ENCODE results near the gene FOXB1.

Gene FOXB1

DNA sequence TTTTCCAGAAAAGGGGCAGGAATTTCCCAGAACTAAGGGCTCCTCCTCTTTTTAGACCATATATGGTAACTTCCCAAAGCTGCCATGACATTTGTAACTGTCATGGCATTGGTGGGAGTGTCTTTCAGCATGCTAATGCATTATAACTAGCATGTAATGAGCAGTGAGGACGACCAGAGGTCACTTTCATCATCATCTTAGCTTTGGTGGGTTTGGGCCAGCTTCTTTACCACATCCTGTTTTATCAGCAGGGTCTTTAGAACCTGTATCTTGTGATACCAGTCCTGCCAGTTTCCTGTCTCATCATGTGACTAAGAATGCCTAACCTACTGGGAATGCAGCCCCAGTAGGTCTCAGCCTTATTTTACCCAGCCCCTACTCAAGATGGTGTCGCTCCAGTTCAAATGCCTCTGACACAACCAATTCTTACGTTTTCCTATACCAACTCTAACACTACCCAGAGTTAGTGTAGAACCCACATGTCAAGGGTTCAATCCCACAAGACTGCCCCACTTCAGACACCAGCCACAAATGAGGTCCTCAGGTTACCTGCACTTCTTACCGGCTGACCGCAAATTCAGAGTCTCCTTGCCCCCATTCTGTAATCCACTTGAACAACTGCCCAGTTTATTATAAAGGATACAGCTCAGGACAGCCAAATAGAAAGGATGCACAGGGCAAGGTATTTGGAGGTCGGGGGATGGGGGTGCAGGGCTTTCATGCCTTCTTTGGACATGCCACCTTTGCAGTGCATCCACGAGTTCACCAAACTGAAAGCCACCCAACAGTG lies 17.7 kb downstream of the FOXB1 start:
- no peak for DNase-seq

DNA sequence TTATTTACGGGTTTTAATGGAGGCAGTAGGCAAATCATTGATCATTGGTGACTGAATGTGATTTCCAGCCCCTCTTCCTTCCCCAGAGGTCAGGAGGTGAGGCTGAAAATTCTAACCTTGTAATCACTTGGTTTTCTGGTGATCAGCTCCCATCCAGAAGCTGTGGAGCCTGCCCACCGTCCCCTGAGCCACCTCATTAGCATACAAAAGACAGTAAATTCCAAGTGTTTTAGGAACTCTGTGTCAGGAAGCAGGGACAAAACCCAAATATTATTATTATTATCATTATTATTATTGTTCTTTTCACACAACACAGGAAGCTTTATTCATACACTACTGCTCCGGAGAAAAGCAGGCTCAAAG lies 18.2 kb downstream of the FOXB1 start:
- no peak for DNase-seq

DNA sequence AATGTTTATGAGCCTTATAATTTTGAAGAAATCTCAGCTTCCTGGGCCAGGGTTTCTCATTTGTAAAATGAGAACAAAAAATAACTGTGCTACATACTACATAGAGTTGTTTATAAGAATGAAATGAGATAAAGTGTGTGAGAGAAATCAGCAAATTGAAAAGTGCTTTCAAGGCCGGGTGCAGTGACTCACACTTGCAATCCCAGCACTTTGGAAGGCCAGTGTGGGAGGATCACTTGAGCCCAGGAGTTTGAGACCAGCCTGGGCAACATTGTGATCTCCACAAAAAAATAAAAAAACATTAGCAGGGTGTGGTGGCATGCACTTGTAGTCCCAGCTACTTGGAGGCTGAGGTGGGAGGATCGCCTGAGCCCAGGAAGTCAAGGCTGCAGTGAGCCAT lies 22.4 kb downstream of the FOXB1 start:
- no peak for DNase-seq

DNA sequence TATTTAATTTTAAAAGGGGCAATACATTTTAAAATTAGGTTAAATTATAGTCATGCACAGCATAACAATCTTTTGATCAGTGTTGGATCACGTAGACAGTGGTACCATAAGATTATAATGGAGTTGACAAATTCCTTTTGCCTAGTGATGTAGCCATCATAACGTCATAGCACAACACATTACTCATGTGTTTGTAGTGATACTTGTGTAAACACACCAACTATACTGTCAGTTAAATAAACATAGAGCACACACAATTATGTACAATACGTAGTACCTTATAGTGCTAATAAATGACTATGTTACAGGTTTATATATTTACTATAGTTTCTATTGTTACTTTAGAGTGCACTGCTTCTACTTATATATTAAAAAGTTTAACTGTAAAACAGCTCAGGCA lies 31.2 kb downstream of the FOXB1 start:
- no peak for DNase-seq

DNA sequence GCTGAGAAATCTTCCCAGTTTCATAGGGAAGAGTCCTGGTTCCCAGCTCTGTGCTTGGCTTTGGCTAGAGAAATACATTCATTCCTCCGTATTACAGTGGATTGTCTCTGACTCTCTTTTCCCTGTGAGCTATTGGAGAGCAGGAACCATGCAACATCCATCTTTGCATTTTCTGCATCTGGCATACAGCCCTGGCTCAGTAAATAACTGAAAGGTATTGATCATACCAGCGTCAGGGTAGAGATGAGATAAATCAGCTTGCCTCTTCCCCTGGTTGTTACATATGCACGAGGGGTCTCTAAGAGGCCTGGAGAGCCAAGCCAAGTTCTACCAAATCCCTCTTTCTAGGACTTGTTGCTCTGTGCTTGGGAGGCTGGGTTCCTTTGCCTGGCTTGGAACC lies 35.2 kb downstream of the FOXB1 start:
- no peak for DNase-seq

DNA sequence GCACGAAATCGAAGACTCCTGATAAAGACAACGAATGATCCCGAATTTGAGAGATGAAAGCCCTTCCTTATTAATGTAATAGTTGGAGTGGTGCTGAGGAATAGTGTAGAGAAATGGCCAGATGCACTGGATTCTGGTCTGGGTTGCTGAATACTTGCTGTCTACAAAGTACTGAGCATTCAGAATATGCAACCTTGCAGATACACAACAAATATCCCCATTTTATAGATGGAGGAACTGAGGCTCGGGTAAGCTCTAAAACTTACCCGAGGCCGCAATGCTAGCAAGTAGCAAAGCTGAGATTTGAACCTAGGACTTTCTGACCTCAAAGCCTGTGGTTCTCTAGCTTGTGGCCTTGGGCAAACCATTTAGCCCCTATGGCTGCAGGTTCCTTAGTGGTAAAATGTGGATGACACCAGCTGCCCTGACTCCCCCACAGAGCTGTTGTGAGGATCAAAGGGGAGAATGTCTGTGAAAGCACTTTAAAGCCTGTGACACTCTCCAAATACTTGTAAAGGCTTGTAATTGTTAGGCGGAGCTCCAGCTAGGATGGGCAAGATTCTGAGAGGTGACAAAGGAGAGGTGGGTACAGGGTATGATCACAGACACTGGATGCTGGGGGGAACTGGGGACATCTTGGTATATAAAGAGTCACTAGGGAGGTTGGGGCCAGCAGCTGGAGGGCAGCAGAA lies 39.8 kb downstream of the FOXB1 start:
- no peak for DNase-seq

DNA sequence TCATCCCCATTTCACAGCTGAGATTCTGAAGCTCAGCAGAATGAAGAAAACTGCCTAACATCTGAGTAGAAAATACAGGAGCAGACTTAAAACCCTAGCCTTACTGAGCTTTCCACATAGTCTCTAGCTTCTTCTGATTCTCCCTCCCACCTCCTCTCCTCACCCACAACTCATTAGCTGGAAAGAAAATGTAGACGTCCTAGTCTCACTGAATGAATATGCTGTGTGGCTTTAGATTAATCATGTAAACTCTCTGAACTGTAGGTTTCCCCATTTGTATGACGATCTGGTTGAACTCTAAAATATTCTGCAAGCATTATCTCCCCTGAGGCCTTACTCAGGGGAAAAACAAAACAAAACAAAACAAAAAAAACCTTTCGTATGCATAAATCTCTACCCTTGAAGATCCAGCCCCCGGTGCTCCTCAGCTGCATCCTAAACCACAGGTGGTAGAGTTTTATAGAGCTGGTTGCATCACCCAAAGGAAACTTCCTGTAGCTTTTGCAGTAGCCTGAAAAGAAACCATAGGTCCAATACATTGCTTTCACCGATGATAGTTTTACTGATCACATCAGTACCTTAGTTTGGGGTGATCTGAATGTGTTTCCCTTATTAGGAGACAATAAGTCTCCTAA lies 40.6 kb downstream of the FOXB1 start:
- no peak for DNase-seq

DNA sequence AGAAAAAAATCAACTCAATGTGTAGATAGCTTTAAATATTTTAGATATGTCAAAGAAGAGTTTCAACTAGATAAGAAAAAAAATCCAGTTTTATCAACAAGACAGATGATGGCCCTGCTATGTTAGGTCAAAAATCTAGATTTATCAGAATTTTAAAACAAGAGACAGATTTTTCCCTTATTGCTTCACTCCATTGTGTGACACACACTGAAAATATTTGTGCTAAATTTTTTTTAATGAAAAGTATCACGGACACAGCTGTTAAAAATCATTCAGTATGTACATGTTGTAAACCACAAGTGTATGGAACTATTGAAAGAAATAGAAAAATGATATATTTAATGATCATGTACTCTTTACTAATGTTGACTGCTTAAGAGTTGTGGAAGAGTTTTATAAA lies 43.6 kb downstream of the FOXB1 start:
- peak; percentile 52 for DNase-seq

DNA sequence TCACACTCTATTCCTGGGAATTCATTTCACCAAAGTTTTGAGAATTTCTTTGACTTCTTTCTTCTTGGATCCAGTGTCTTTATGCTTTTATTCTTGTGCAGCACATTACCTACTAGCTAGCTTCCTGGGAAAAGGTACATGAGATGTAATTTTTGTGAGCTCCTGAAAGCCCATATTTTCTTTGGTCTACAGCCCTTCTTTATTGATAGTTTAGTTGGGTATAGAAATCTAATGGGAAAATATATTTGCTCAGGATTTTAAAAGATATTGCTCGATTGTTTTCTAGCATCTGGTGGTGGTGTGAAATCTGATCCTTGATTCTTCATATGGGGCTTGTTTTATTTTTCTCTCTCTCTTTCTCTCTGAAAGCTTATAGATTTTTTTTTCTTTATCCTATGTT lies 45.8 kb downstream of the FOXB1 start:
- no peak for DNase-seq

DNA sequence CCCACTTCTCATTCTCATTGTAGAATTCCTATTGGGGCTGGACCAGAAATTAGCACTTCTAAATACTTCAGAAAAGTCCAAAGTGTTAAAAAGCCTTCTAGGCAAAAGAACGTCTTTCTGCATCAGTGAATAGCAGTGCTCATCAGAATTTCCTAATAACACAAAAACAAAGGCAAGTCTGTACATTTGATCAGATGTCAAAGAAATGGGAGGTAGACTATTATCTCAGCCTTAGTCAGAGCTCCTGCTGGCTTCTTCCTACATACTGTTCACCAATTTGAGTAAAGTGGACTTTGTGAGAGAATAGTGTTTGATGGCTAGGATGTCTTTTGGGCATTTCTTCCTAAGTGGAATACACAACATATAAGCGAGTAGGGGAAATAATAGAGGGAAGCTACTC lies 48.7 kb downstream of the FOXB1 start:
- peak; percentile 23 for DNase-seq

DNA sequence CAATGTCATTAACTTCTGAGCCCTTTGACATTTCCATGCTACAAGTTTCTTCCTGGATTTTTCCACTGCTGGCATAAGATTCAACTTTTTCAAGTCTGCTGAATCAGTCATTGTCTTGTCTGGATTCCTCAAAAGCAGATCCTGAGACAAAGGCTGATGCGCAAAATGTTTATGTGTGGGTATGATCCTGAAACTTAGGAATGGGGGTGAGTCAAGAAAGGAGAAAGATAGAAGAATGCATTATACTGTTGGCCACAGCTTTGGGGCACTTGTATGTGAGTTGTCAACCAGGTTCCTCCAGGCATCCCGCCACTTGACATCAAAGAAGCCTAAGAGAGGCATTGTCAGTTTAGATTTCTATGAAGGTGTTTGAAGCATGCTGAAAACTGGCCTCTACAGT lies 50.4 kb downstream of the FOXB1 start:
- no peak for DNase-seq
